PC-9 (cell line): ENCODE measurements around the gene AMZ1. TPM values are rescaled to one million over a fixed set of nuclear protein-coding genes. Genes with fewer than 3 reads are reported as not detected.

ENCODE experiments used
- BruUV-seq: library from RNA; stranded (reverse); fragments of 400-500 nt; replicated peaks from 2 replicates; lab custom pipeline; 2021; lab: Mats Ljungman, UMichigan
- CTCF ChIA-PET: fragments of 300-600 bp; sonication (Branson Sonifier 250); formaldehyde crosslinking; loops from one replicate; lab custom pipeline; 2022; ENCODE audit warnings: antibody characterized with exemption; lab: Charles Lee
- POLR2A ChIA-PET: fragments of 300-600 bp; sonication (Branson Sonifier 250); formaldehyde crosslinking; loops from one replicate; lab custom pipeline; 2022; ENCODE audit warnings: antibody characterized with exemption; ENCODE audit not compliant: unreplicated experiment; lab: Charles Lee
- DNase-seq, 2 experiments: peaks; one replicate each; pipeline versions ENCODE4 v3.0.0 to v3.0.0-alpha.2; 2015 to 2022; ENCODE audit warnings: mixed read lengths in 1 of 2
- H2AFZ ChIP-seq: fragments of 200-600 bp; sonication (generic); 2 replicates; pipeline ENCODE4 v1.8.1; 2017; ENCODE audit warnings: antibody characterized with exemption
- H3F3A ChIP-seq: fragments of 200-600 bp; sonication (generic); 2 replicates; pipeline ENCODE4 v1.8.1; 2017; ENCODE audit warnings: antibody characterized with exemption, mild to moderate bottlenecking, low read depth; ENCODE audit not compliant: insufficient read depth
- H3K27ac ChIP-seq: fragments of 200-600 bp; sonication (generic); 2 replicates; pipeline ENCODE4 v1.6.1; 2016; ENCODE audit warnings: mixed run types
- H3K27me3 ChIP-seq: fragments of 200-600 bp; sonication (generic); 2 replicates; pipeline ENCODE4 v1.6.1; 2016; ENCODE audit warnings: low read depth, mixed run types; ENCODE audit not compliant: insufficient read depth
- H3K36me3 ChIP-seq: fragments of 200-600 bp; sonication (generic); 2 replicates; pipeline ENCODE4 v1.6.1; 2016; ENCODE audit warnings: low read depth, mixed run types
- H3K4me1 ChIP-seq: fragments of 200-600 bp; sonication (generic); replicated peaks from 2 replicates; pipeline ENCODE4 v1.6.1; 2016; ENCODE audit warnings: mixed run types; ENCODE audit not compliant: insufficient read depth
- H3K4me2 ChIP-seq: fragments of 200-600 bp; sonication (generic); 2 replicates; pipeline ENCODE4 v1.6.1; 2017; ENCODE audit warnings: mixed run types
- H3K4me3 ChIP-seq: fragments of 200-600 bp; sonication (generic); 2 replicates; pipeline ENCODE4 v1.6.1; 2016; ENCODE audit warnings: mixed run types
- H3K79me2 ChIP-seq: fragments of 200-600 bp; sonication (generic); 2 replicates; pipeline ENCODE4 v1.6.1; 2017; ENCODE audit warnings: low read depth, mixed run types
- H3K9me2 ChIP-seq: fragments of 200-600 bp; sonication (generic); 2 replicates; pipeline ENCODE4 v1.8.1; 2017; ENCODE audit warnings: mild to moderate bottlenecking; ENCODE audit not compliant: insufficient read depth
- H3K9me3 ChIP-seq: fragments of 200-600 bp; sonication (generic); 2 replicates; pipeline ENCODE4 v1.8.1; 2016; ENCODE audit warnings: low read depth; ENCODE audit not compliant: insufficient read depth
- H4K20me1 ChIP-seq: fragments of 200-600 bp; sonication (generic); 2 replicates; pipeline ENCODE4 v1.8.1; 2017; ENCODE audit not compliant: insufficient read depth
- CTCF ChIP-seq: fragments of 200-600 bp; sonication (generic); conservative IDR thresholded peaks from 2 replicates; pipeline ENCODE4 v1.6.1; 2017; ENCODE audit warnings: mixed run types, antibody characterized with exemption, mild to moderate bottlenecking, moderate library complexity
- EZH2 ChIP-seq: fragments of 200-600 bp; sonication (generic); IDR thresholded peaks from 2 replicates; pipeline ENCODE4 v1.8.0; 2017; ENCODE audit warnings: antibody characterized with exemption, low read depth
- intact Hi-C: fragments of 100-400 bp; cut with micrococcal nuclease; formaldehyde crosslinking; loops from one replicate; pipeline ENCODE4 v1.10.0; 2022; ENCODE audit not compliant: unreplicated experiment
- total RNA-seq: library from RNA; stranded (reverse); gene quantifications from 2 replicates; pipeline ENCODE4 v1.2.3, GENCODE V29; 2021

The AMZ1 gene
- total RNA-seq, 1 experiment from 2014 or later, result not detected

DNA sequence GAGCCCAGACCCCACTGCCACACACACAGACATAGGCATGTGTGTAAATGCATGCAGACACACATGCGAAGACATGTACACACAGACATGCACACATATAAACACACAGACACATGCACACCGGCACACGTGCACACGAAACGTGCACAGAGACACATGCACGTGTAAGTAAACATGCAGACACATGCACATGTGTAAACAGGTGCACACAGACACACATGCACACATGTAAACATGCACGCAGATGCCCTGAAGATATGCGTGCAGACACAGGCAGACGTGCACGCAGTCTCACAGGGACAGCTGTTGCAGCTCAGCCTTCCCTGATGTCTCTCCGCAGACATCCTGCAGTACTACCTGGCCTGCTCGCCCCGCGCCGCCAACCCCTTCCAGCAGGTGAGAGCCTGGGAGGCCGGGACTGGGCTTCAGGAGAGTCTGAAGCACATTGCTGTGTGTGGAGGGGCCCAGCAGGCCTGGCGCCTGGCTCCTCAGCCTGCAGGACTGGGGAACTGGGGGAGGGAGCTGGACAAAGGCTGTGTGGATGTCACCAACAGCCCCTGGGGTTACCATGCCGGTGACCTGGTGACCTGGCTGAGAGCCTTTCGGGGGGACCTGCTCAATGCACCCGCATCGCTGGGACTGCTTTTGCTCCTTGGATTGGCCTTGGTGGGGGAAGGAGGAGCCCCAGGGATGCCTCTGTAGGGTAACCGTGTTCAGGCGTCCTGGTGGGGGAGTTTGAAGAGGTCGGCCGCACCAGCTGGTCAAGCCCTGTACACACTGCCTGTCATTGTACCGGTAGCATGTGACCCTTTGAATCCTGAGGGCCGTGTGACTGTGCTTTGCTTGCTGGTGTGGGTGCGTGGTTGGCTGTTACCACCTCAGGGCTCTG, 35.9 kb upstream of the AMZ1 start:
- H4K20me1 ChIP-seq, result peaks cover 3% of the 10 kb centered on the region; the same call in 1 of the 2 replicates
- no TSS peak for BruUV-seq
- no peak overlapping the region for H3K4me3 ChIP-seq
- no peaks in the 10 kb centered on the region for H3K9me2 ChIP-seq
- H3K27ac ChIP-seq, result no peak overlapping the region
- no peak overlapping the region for H3K4me2 ChIP-seq
- H3K9me3 ChIP-seq, result no peaks in the 10 kb centered on the region
- intact Hi-C loops, result no loop called here
- no peaks in the 10 kb centered on the region for H3K4me1 ChIP-seq
- ChIA-PET POLR2A (no interaction called here), CTCF (no interaction called here)
- peaks cover 3% of the 10 kb centered on the region; the same call in 1 of the 2 replicates for H3F3A ChIP-seq
- no peaks in the 10 kb centered on the region for H3K27me3 ChIP-seq
- no peak for DNase-seq
- H2AFZ ChIP-seq, result no peak overlapping the region
- H3K36me3 ChIP-seq, result no peaks in the 10 kb centered on the region
- TF ChIP-seq CTCF, result no peak
- TF ChIP-seq EZH2, result no peak
- no peaks in the 10 kb centered on the region for H3K79me2 ChIP-seq

DNA sequence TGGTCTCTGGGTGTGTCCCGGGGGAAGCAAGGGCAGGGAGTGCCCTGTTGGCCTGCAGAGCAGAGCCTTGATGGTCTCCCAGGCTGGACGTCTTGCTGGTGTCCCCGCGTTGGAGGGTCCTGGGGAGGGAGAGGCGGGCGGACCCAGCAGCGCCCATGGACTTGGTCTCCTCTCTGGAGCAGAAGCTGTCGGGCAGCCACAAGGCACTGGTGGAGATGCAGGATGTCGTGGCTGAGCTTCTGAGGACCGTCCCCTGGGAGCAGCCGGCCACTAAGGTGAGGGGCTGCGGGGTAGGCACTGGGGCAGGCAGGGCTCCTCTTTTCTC, 35.3 kb upstream of the AMZ1 start:
- H2AFZ ChIP-seq, result no peak overlapping the region
- H3K27me3 ChIP-seq, result no peaks in the 10 kb centered on the region
- intact Hi-C loops, result no loop called here
- no peak for TF ChIP-seq CTCF
- TF ChIP-seq EZH2, result no peak
- H4K20me1 ChIP-seq, result peaks cover 3% of the 10 kb centered on the region; the same call in 1 of the 2 replicates
- no peaks in the 10 kb centered on the region for H3K9me2 ChIP-seq
- H3K36me3 ChIP-seq, result no peaks in the 10 kb centered on the region
- H3K4me3 ChIP-seq, result no peak overlapping the region
- CTCF ChIA-PET, result interaction anchor here (0.5 to 0.6 kb wide), 2 partner anchors 51 to 61 kb away, joined by 9 to 22 read pairs; no protein-coding TSS in a partner anchor
- H3K9me3 ChIP-seq, result no peaks in the 10 kb centered on the region
- no peak overlapping the region for H3K27ac ChIP-seq
- peaks cover under 1% of the 10 kb centered on the region; the same call in 1 of the 2 replicates for H3F3A ChIP-seq
- DNase-seq, result no peak
- H3K79me2 ChIP-seq, result no peaks in the 10 kb centered on the region
- no TSS peak for BruUV-seq
- H3K4me1 ChIP-seq, result no peaks in the 10 kb centered on the region
- POLR2A ChIA-PET, result no interaction called here
- no peak overlapping the region for H3K4me2 ChIP-seq

GRCh38 chr7:2654059-2654458, 33.9 kb upstream of the AMZ1 start:
- no peaks in the 10 kb centered on the region for H3K9me2 ChIP-seq
- H3K27me3 ChIP-seq, result no peaks in the 10 kb centered on the region
- no TSS peak for BruUV-seq
- intact Hi-C loops, result no loop called here
- H2AFZ ChIP-seq, result no peak overlapping the region
- TF ChIP-seq CTCF (no peak), EZH2 (no peak)
- peaks cover 7% of the 10 kb centered on the region for H4K20me1 ChIP-seq
- DNase-seq, result no peak
- H3K36me3 ChIP-seq, result no peaks in the 10 kb centered on the region
- no peak overlapping the region for H3K4me3 ChIP-seq
- no peaks in the 10 kb centered on the region for H3K9me3 ChIP-seq
- no peak overlapping the region for H3K27ac ChIP-seq
- ChIA-PET POLR2A (interaction anchor here (0.6 kb wide), 1 partner anchor 25 kb away, joined by 3 read pairs; no protein-coding TSS in a partner anchor), CTCF (interaction anchor here (0.6 kb wide), 1 partner anchor 88 kb away, joined by 6 read pairs; no protein-coding TSS in a partner anchor)
- no peaks in the 10 kb centered on the region for H3K4me1 ChIP-seq
- no peaks in the 10 kb centered on the region for H3K79me2 ChIP-seq
- no peaks in the 10 kb centered on the region; the same call in 1 of the 2 replicates for H3F3A ChIP-seq
- no peak overlapping the region for H3K4me2 ChIP-seq
